Mesenchymal stem cell (in vitro differentiated cells and primary cell): ENCODE data around the gene HRAS.

Experiments used
- DNase-seq: peaks from one replicate; pipeline ENCODE4 v3.0.0-alpha.2; 2013
- H2AFZ ChIP-seq: one replicate; pipeline ENCODE4 v1.6.1; 2013; ENCODE audit warnings: low read depth, mild to moderate bottlenecking, control low read depth, inconsistent platforms, low read length, moderate library complexity
- H2AK5ac ChIP-seq: 2 replicates; pipeline ENCODE4 v1.6.1; 2013; ENCODE audit warnings: low read length, moderate library complexity, mild to moderate bottlenecking, inconsistent platforms; ENCODE audit not compliant: severe bottlenecking
- H2BK120ac ChIP-seq: one replicate; pipeline ENCODE4 v1.6.1; 2013; ENCODE audit warnings: low read depth, mild to moderate bottlenecking, inconsistent platforms, low read length, moderate library complexity
- H2BK12ac ChIP-seq, 2 experiments: one replicate each; pipeline ENCODE4 v1.6.1; 2013; ENCODE audit warnings: inconsistent platforms in 2 of 2, low read length in 2 of 2, mild to moderate bottlenecking in 2 of 2, moderate library complexity in 2 of 2, control low read depth in 1 of 2
- H2BK15ac ChIP-seq: one replicate; pipeline ENCODE4 v1.6.1; 2013; ENCODE audit warnings: mild to moderate bottlenecking, low read depth, inconsistent platforms; ENCODE audit not compliant: poor library complexity, severe bottlenecking
- H2BK5ac ChIP-seq: 2 replicates; pipeline ENCODE4 v1.6.1; 2013; ENCODE audit warnings: low read depth, mild to moderate bottlenecking, low read length, control low read depth, inconsistent platforms; ENCODE audit not compliant: poor library complexity, severe bottlenecking
- H3K14ac ChIP-seq, 2 experiments: one replicate each; pipeline ENCODE4 v1.6.1; 2013; ENCODE audit warnings: inconsistent platforms in 2 of 2, low read length in 2 of 2, control low read depth in 1 of 2, mild to moderate bottlenecking in 1 of 2, moderate library complexity in 1 of 2
- H3K18ac ChIP-seq, 2 experiments: one replicate each; pipeline ENCODE4 v1.6.1; 2013; ENCODE audit warnings: inconsistent platforms in 2 of 2, low read length in 2 of 2, control low read depth in 1 of 2, low read depth in 1 of 2, mild to moderate bottlenecking in 1 of 2
- H3K23ac ChIP-seq, 2 experiments: one replicate each; pipeline ENCODE4 v1.6.1; 2013; ENCODE audit warnings: inconsistent platforms in 2 of 2, low read length in 2 of 2, mild to moderate bottlenecking in 2 of 2, moderate library complexity in 2 of 2, control low read depth in 1 of 2
- H3K27ac ChIP-seq: 2 replicates; pipeline ENCODE4 v1.5.1; 2013; ENCODE audit warnings: mild to moderate bottlenecking, moderate library complexity, low read length, control low read depth, inconsistent platforms; ENCODE audit not compliant: poor library complexity, severe bottlenecking
- H3K27me3 ChIP-seq, 2 experiments: 2 replicates each; pipeline versions ENCODE4 v1.6.1 to v1.7.0; 2013; ENCODE audit warnings: low read length in 2 of 2, mild to moderate bottlenecking in 2 of 2, moderate library complexity in 2 of 2, control low read depth in 1 of 2, inconsistent platforms in 1 of 2; ENCODE audit not compliant: control insufficient read depth in 1 of 2, insufficient read depth in 1 of 2
- H3K36me3 ChIP-seq, 2 experiments: 2 replicates each; pipeline versions ENCODE4 v1.6.1 to v1.7.0; 2013; ENCODE audit warnings: low read length in 2 of 2, control low read depth in 1 of 2, inconsistent platforms in 1 of 2, low read depth in 1 of 2, mild to moderate bottlenecking in 1 of 2; ENCODE audit not compliant: insufficient read depth in 2 of 2, control insufficient read depth in 1 of 2
- H3K4ac ChIP-seq, 2 experiments: one replicate each; pipeline ENCODE4 v1.6.1; 2013; ENCODE audit warnings: inconsistent platforms in 2 of 2, low read length in 2 of 2, mild to moderate bottlenecking in 2 of 2, moderate library complexity in 2 of 2, control low read depth in 1 of 2, low read depth in 1 of 2
- H3K4me1 ChIP-seq: 2 replicates; pipeline ENCODE4 v1.6.1; 2013; ENCODE audit warnings: low read depth, low read length, control low read depth; ENCODE audit not compliant: control insufficient read depth, insufficient read depth
- H3K4me2 ChIP-seq: 2 replicates; pipeline ENCODE4 v1.6.1; 2013; ENCODE audit warnings: low read length, mild to moderate bottlenecking, inconsistent platforms; ENCODE audit not compliant: poor library complexity, severe bottlenecking
- H3K4me3 ChIP-seq, 2 experiments: 2 replicates each; pipeline versions ENCODE4 v1.5.1 to v1.7.0; 2013; ENCODE audit warnings: low read length in 2 of 2, mild to moderate bottlenecking in 2 of 2, control low read depth in 1 of 2, low read depth in 1 of 2; ENCODE audit not compliant: insufficient read depth in 1 of 2
- H3K79me1 ChIP-seq: replicated peaks from 2 replicates; pipeline ENCODE4 v1.6.1; 2013; ENCODE audit warnings: mild to moderate bottlenecking, control low read depth, low read length, inconsistent platforms; ENCODE audit not compliant: poor library complexity, severe bottlenecking
- H3K9ac ChIP-seq: 2 replicates; pipeline ENCODE4 v1.7.0; 2013; ENCODE audit warnings: mild to moderate bottlenecking, low read length, moderate library complexity
- H3K9me3 ChIP-seq: 2 replicates; pipeline ENCODE4 v1.7.0; 2013; ENCODE audit warnings: mild to moderate bottlenecking, low read length; ENCODE audit not compliant: control insufficient read depth
- H4K8ac ChIP-seq: one replicate; pipeline ENCODE4 v1.6.1; 2013; ENCODE audit warnings: inconsistent platforms, mild to moderate bottlenecking, low read length, moderate library complexity
- H4K91ac ChIP-seq: one replicate; pipeline ENCODE4 v1.6.1; 2013; ENCODE audit warnings: mild to moderate bottlenecking, low read length, inconsistent platforms
- WGBS: methylation state at CpG from one replicate; pipeline ENCODE4 v1.1.7; 2013; ENCODE audit warnings: mixed read lengths; 5-methylcytosine and 5-hydroxymethylcytosine counted together

HRAS gene

DNA sequence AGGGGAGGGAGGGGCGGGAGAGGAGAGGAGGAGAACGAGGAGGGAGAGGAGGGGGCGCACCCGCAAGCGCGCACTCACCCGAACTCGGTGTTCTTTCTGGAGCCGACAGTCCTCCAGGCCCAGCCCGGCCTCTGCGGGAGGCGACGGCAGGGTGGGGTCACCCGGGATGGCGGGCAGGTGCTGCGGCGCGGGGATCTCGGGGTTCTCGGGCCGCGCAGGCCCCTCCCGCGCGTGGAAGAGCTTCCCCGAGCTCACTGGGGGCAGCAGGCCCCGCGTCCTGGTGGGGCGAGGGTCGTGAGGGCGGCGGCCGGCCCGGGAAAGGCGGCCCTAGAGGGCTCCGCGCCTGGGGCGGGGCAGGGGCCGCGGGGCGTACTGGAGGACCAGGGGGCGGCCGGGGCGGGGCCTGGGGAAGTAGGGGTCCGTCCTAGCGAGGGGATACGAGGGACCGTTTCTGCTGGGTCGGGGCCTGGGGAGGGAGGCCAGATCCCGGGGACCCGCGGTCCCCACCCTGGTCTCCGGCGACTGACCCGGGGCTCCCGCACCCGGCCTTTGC is 19.9 kb upstream of the HRAS start:
- no peaks in the 10 kb centered on the region for H3K9me3 ChIP-seq
- H3K4me1 ChIP-seq, result peaks cover 25% of the 10 kb centered on the region
- no peak overlapping the region for H3K18ac ChIP-seq
- H3K4me3 ChIP-seq, result peak overlapping the region in 1 of 2 experiments; percentile 48
- H4K8ac ChIP-seq, result no peak overlapping the region
- H2AFZ ChIP-seq, result no peak overlapping the region
- peak overlapping the region; percentile 32 for H2BK15ac ChIP-seq
- no peak overlapping the region for H4K91ac ChIP-seq
- DNase-seq, result no peak
- no peak overlapping the region for H2BK12ac ChIP-seq
- H3K14ac ChIP-seq, result no peak overlapping the region
- H3K4me2 ChIP-seq, result peak overlapping the region; percentile 79
- H3K79me1 ChIP-seq, result no peaks in the 10 kb centered on the region
- peaks cover 12 to 81% of the 10 kb centered on the region in 2 experiments for H3K27me3 ChIP-seq
- no peak overlapping the region for H3K23ac ChIP-seq
- H2BK5ac ChIP-seq, result no peak overlapping the region
- WGBS, result 3% methylated on average over 35 of the region's 57 CpGs
- H2AK5ac ChIP-seq, result no peak overlapping the region
- H3K4ac ChIP-seq, result no peak overlapping the region
- no peaks in the 10 kb centered on the region for H3K36me3 ChIP-seq
- no peak overlapping the region for H3K9ac ChIP-seq
- no peak overlapping the region for H2BK120ac ChIP-seq
- H3K27ac ChIP-seq, result no peak overlapping the region

GRCh38 chr11:554428-555226 is 19.3 kb upstream of the HRAS start:
- Histone ChIP-seq H3K4ac (no peak overlapping the region), H2BK5ac (no peak overlapping the region), H3K36me3 (no peaks in the 10 kb centered on the region), H2AK5ac (no peak overlapping the region), H2BK15ac (no peak overlapping the region), H3K4me3 (peak overlapping the region in 1 of 2 experiments; percentile 29), H3K27ac (no peak overlapping the region), H4K8ac (no peak overlapping the region), H3K23ac (no peak overlapping the region), H2BK12ac (no peak overlapping the region), H3K79me1 (no peaks in the 10 kb centered on the region), H3K4me1 (peaks cover 18% of the 10 kb centered on the region), H4K91ac (no peak overlapping the region), H3K27me3 (peaks cover 12 to 75% of the 10 kb centered on the region in 2 experiments), H2AFZ (no peak overlapping the region), H3K18ac (no peak overlapping the region), H3K9me3 (no peaks in the 10 kb centered on the region), H2BK120ac (no peak overlapping the region), H3K4me2 (peak overlapping the region; percentile 44), H3K14ac (no peak overlapping the region), H3K9ac (no peak overlapping the region)
- DNase-seq, result peak; percentile 30
- WGBS, result 21% methylated on average over 31 of the region's 60 CpGs

DNA sequence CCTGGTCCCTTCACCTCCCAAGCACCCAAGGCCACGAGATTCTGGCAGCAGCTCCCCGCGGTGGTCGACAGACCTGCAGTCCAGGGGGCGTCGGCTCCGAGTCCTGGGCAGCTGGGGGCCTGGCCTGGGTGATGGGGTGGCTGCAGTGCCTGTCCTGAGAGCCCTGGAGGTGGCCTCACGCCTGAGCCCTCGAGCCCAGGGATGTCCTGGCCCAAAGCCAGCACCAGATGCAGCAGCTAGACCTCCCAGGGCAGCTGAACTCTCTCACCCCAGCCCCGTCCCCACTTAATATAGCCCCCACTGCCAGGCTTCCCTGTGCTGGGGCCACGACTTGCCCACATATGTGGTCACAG is 18.6 kb upstream of the HRAS start:
- Histone ChIP-seq H3K79me1 (no peaks in the 10 kb centered on the region), H3K36me3 (no peaks in the 10 kb centered on the region), H3K14ac (no peak overlapping the region), H2BK12ac (no peak overlapping the region), H3K23ac (no peak overlapping the region), H3K18ac (no peak overlapping the region), H2BK5ac (no peak overlapping the region), H3K9me3 (no peaks in the 10 kb centered on the region), H2BK120ac (no peak overlapping the region), H3K4me3 (no peak overlapping the region), H3K27me3 (peaks cover 12 to 68% of the 10 kb centered on the region in 2 experiments), H3K27ac (no peak overlapping the region), H3K4me1 (peaks cover 22% of the 10 kb centered on the region), H2AFZ (no peak overlapping the region), H4K8ac (no peak overlapping the region), H2BK15ac (no peak overlapping the region), H2AK5ac (no peak overlapping the region), H3K4ac (no peak overlapping the region), H4K91ac (peak overlapping the region; percentile 31), H3K9ac (no peak overlapping the region), H3K4me2 (no peak overlapping the region)
- 68% methylated on average over 9 of the region's 11 CpGs for WGBS
- no peak for DNase-seq

DNA sequence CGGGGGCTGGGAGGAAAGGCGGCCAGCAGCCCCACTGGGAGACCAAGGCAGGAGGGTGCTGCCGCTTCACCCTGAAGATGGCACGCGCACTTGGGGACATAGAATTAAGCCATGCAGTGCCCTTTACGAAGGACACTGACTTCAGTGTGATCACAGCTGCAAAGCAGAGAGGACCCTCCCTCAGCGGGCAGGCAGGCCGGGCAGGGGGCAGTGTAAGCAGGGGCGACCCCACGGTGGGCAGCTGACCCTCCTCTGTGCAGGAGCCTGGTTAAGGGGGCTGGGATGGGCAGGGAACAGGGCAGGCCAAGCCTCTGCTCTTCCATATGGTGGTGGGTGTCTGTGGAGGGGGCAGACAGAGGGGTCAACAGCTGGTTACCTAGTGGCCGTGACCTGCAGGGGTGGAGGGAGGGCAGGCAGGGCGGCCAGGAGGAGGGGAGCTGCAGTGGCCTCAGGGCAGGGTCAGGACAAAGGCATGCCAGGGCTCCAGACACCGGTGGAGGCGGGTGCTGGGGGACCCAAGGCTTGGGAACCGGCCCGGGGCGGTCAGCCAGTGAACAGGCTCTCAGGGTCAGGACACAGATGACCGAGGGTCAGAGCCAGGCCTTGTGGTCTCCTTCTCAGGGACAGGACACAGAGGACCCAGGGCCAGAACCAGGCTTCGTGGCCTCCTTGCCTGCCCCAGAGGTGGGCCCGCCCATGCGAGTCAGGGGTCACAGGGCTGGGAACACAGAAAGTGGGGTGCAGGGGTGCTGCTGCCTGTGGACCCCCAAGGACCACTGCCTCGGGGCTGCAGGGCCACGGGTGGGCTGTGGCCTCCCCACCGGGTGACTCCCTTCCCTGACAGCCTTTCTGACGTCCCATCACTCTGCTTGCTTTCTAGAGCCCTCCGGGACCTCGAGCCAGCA is 18.0 kb upstream of the HRAS start:
- no peak overlapping the region for H2BK15ac ChIP-seq
- no peak overlapping the region for H2BK5ac ChIP-seq
- no peak overlapping the region for H3K4me2 ChIP-seq
- no peak overlapping the region for H2AK5ac ChIP-seq
- DNase-seq, result no peak
- no peak overlapping the region for H3K27ac ChIP-seq
- no peak overlapping the region for H3K18ac ChIP-seq
- H3K27me3 ChIP-seq, result peaks cover 12 to 62% of the 10 kb centered on the region in 2 experiments
- no peak overlapping the region for H2BK120ac ChIP-seq
- H3K4me3 ChIP-seq, result peak overlapping the region in 1 of 2 experiments; percentile 6
- WGBS, result 86% methylated on average over 27 of the region's 27 CpGs
- peaks cover 23% of the 10 kb centered on the region for H3K4me1 ChIP-seq
- no peak overlapping the region for H2BK12ac ChIP-seq
- no peak overlapping the region for H3K23ac ChIP-seq
- H2AFZ ChIP-seq, result no peak overlapping the region
- H3K79me1 ChIP-seq, result no peaks in the 10 kb centered on the region
- no peak overlapping the region for H4K91ac ChIP-seq
- no peaks in the 10 kb centered on the region for H3K36me3 ChIP-seq
- no peak overlapping the region for H3K9ac ChIP-seq
- H3K9me3 ChIP-seq, result no peaks in the 10 kb centered on the region
- H3K14ac ChIP-seq, result no peak overlapping the region
- no peak overlapping the region for H3K4ac ChIP-seq
- H4K8ac ChIP-seq, result no peak overlapping the region
